DMS53 (cell line): ENCODE measurements around the gene C4A.
"Not testable (repeated sequence)": the region's sequence is repeated elsewhere in the genome, so short reads cannot be mapped to it uniquely, and the experiment has no call there.

Source experiments
- DNase-seq: peaks from one replicate; lab custom pipeline; 2025; lab: John Stamatoyannopoulos, UW

The C4A gene

GRCh38 chr6:32049149-32049548 lies 67.3 kb downstream of the C4A start:
- not testable (repeated sequence) for DNase-seq

- not testable (repeated sequence) for DNase-seq
These were observed 67.9 kb downstream of the C4A start for GRCh38 chr6:32049736-32050135.

- DNase-seq: no peak
These were observed 68.7 kb downstream of the C4A start for GRCh38 chr6:32050562-32050961.
